Posterior cingulate gyrus (tissue), 11 donors: ENCODE measurements around the gene HNRNPA3.
"Not testable (repeated sequence)": the region's sequence is repeated elsewhere in the genome, so short reads cannot be mapped to it uniquely, and the experiment has no call there.

Source experiments
- DNase-seq, 10 donors: peaks; one replicate each; pipeline versions ENCODE4 v3.0.0 to v3.0.0-alpha.2; 2020 to 2021; ENCODE audit warnings: mixed read lengths in 3 of 10
- intact Hi-C: fragments of 100-400 bp; cut with DNase I; formaldehyde crosslinking; loops from one replicate; pipeline ENCODE4 v1.15.1; 2023

Gene HNRNPA3

DNA sequence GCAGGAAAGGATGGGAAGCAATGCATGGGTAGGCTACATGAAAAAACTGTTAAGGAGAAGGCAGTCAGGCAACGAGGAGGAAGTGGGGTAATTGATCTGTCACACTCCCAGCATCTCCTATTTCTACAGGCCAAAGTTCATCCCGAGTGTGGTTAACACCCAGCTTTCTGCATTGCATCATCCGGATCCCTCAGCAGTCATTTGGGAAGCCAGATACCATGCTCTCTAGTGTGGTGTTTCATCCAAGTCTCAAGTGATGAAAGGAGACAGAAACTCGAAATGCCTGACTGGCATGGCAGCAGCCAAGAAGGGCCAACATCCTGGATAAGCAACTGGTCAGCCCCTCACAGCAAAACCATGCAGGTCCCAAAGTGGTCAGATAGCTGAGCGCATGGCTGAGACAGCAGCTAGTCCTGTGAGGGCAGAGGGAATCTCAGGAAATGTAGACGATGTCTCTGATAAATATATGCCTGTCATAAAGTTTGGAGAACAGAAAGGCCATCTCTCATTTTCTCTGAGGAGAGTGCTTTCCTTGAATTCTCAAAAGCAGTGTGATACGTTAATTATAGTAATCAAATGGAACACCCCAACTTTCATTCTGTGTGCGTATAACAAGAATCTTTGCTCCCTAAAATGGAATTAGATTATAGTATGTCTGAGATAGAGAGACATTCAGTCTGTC lies 24.8 kb upstream of the HNRNPA3 start:
- intact Hi-C loops = no loop called here
- no peak for DNase-seq

DNA sequence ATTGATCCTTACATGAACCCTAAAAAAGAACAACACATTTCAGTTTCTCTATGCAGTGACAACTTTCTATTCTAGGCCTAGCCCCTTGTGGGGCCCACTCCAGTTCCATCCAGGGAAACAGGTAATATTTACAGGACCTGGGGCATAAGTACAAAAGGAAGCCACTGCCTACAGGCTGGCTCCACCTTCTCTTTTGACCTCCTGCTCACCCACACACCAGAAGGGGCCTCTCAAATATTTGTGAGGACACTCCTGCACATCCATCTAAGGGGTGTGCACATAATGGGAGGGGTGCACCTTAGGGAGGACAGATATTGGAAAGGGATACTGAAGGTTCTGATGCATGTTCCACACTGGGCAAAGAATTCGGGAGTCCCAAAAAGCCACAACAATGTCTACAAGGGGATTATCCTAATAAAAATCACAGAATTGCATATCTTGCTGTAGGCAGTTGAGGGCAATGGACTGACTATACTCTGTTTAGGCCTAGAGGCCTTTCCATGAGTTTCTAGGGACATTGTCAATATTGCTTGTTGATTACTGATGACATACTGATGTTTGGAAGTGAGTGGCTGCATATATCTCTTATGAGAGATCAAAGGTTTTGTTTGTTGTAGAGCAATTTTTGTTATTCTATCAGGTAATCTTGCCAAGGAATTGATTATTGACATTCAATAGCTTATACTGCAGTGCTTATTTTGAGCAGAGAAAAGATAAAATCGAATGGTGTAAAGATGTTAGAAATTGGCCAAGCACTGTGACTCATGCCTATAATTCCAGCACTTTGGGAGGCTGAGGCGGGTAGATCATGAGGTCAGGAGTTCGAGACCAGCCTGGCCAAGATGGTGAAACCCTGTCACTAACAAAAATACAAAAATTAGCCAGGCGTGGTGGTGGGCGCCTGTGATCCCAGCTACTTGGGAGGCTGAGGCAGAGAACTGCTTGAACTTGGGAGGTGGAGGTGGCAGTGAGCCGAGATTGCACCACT lies 23.8 kb upstream of the HNRNPA3 start:
- no peak for DNase-seq
- intact Hi-C loops = no loop called here

DNA sequence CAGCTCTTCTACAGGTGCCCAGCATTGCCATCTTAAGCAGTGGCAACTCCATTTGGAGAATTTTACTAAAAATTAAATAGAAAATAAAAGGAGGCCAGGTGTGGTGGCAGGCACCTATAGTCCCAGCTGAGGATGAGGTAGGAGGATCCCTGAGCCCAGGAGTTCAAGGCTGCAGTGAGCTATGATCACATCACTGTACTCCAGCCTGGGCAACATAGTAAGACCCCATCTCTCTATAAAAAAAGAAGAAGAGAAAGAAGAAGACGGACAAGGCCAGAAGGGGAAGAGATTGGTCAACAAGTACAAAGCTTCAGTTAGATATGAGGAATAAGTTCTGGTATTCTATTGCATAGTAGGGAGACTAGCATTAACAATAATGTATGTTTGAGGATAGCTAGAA lies 21.7 kb upstream of the HNRNPA3 start:
- DNase-seq = no peak
- intact Hi-C loops = no loop called here

DNA sequence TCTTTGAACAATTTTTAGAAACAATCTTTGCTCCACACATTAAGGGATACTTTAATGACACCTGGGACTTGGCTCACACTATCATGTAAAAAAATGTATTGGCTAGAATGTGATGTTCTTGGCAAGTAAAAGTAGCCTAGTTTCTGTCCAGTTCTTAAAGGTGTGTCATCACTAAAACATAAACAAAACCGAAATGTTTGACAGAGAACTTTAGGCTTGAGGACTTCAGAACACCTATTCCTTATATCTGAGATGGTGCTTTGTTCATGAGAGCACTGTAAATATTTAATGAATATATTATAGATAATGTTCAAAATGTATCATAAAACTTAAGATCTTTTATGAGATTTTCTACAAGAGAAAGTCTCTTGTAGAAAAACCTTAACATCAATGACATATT lies 19.8 kb upstream of the HNRNPA3 start:
- intact Hi-C loops = no loop called here

DNA sequence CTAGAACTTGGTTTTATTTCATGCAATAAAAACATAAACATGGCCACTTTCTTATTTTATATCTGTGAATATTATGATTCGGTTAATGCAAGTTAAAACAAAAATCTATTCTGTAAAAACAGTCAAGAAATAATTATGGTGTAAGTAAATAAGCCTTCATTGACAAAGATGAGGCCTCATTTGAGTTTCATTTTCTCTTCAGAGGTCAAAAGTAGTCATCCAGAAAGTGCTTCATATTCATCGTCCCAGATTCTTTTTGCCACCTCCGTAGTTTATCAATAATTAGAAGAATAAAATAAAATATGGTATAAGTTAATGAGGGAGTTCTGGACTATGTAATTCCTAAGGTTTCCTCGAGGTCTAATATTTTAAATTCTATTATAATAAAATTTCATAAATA lies 19.4 kb upstream of the HNRNPA3 start:
- intact Hi-C loops = no loop called here
- no peak for DNase-seq

More for the DNA sequence above, 19.8 kb upstream of the HNRNPA3 start:
- no peak for DNase-seq

DNA sequence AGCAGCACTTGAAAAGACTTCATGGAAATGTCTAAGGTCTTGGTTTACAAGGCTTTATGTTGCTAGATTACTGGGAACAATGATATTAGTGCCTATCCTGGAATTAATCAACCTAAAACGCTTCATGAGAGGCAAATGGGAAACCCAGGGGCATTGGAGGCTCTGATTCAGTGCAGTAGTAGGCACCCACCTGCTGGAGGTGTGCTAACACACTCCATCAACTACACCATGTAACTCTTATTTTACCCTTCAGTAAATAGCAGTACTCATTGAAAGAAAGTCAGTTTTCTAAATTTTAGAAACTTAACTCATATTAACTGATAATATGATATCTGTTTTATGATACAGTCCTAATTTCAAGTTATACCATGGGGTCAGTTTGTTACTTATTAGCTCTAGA lies 17.4 kb upstream of the HNRNPA3 start:
- intact Hi-C loops = no loop called here

DNA sequence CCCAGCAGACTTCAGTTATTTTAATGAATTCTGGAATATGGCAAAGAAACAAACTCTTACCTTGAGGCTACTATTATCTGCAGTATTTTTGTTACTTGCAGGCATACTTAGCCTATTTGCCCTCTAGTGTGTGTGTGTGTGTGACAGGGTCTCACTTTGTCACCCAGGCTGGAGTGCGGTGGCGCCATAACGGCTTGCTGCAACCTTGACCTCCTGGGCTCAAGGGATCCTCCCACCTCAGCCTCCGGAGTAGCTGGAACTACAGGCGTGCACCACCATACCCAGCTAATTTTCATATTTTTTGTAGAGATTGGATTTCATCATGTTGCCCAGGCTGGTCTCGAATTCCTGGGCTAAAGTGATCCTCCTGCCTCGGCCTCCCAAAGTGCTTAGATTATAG lies 12.2 kb upstream of the HNRNPA3 start:
- DNase-seq = peak in 1 of 10 donors; percentile 36
- intact Hi-C loops = not testable (repeated sequence)

More for the DNA sequence above, 17.4 kb upstream of the HNRNPA3 start:
- DNase-seq = no peak

DNA sequence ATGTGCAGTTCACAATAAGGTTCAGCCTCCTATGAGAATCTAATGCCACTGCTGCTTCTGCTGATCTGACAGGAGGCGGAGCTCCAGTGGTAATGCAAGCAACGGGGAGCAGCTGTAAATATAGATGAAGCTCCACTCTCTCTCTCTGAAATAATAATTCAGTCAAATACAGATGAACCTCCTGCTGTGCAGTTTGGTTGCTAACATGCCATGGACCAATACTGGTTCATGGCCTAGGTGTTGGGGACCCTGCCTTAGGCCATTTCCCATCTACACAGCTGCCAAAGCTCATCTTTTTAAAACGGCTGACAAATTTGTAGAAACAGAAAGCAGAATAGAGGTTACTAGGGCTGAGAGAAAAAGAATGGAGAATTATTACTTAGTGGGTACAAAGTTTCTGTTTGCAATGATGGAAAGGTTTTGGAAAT lies 10.7 kb upstream of the HNRNPA3 start:
- DNase-seq = no peak
- intact Hi-C loops = no loop called here

DNA sequence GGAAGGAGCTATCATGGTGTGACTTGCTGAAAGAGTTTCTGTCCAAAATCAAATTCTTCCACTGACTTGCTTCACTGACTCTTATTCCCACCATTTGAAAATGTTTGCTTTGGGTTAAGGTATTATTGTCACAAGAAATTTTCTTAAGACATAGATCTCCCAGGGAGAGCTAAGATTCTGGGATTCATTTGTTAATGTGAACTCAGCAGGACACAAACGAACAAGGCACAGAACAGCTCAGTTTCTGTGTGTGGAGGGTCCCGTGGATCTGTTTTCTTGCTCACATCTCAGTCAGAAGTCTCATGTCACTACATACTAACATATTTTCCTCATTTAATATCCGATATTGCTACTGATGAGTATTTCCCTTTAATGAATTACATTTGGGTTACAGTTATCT lies 8.2 kb upstream of the HNRNPA3 start:
- intact Hi-C loops = no loop called here
- DNase-seq = no peak

DNA sequence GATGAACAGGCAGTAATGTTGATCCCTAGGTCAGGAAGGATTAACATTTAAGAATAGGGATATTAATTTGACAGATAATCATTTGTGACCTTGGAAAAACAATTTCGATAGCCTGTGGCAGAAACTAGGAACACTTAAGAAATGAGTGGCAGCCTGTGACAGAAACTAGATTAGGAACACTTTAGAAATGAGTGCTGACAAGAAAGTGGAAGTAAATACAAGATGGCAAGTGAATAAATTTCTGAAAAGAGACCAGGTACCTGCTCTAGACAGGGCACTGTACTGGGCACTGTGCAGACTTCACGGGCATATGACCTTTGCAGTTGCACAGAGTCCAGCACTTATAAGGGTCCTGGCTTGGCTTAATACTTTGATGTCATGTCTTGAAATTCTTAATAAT lies 5.5 kb upstream of the HNRNPA3 start:
- intact Hi-C loops = no loop called here
- no peak for DNase-seq

DNA sequence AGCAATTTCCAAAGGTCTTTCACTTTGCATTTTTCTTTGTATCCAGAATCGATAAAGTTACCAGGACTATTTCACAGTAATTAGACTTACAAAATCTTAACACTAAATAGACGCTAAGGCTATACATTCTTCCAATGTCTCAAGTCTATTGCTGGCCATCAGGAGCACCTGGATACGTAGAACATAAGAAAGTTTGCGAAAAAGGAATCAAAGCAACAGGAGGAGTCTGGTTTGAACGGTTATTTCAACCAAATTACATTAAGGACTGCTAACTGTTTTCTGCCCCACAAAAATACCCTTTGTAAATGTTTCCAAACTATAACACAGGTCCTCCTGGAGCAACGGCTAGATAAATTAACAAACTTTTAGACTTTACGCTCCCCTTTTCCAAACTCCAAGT lies 1.4 kb upstream of the HNRNPA3 start:
- no peak for DNase-seq
- intact Hi-C loops = no loop called here

DNA sequence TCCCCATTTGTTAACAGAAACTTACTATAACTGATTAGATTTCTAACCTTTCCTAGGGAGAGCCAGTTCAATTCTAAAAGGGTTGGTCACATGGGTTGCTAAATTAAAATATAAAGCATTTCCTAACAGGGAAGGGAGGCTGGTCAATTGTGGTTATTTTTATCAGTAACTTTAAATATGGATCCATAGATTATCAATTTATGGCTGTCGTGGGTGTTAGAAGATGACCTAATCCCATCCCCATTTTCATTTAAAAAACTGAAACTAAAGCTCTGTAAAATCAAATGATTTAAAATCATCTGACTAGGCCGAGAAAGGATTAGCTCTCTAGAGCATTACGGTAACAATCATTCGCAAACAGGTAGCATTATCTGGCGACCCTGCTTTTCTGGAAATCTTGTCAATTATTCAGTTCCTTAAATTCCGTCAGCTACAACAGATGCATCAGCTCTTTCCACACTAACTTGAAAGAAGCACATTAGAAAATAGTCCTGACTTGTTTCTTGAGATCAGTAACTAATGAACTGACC lies 953 bp upstream of the HNRNPA3 start:
- intact Hi-C loops = loop anchor here (1.0 to 2.0 kb wide), 2 partner anchors 47 to 53 kb away; partner anchors contain the start of gene NFE2L2
- no peak for DNase-seq

DNA sequence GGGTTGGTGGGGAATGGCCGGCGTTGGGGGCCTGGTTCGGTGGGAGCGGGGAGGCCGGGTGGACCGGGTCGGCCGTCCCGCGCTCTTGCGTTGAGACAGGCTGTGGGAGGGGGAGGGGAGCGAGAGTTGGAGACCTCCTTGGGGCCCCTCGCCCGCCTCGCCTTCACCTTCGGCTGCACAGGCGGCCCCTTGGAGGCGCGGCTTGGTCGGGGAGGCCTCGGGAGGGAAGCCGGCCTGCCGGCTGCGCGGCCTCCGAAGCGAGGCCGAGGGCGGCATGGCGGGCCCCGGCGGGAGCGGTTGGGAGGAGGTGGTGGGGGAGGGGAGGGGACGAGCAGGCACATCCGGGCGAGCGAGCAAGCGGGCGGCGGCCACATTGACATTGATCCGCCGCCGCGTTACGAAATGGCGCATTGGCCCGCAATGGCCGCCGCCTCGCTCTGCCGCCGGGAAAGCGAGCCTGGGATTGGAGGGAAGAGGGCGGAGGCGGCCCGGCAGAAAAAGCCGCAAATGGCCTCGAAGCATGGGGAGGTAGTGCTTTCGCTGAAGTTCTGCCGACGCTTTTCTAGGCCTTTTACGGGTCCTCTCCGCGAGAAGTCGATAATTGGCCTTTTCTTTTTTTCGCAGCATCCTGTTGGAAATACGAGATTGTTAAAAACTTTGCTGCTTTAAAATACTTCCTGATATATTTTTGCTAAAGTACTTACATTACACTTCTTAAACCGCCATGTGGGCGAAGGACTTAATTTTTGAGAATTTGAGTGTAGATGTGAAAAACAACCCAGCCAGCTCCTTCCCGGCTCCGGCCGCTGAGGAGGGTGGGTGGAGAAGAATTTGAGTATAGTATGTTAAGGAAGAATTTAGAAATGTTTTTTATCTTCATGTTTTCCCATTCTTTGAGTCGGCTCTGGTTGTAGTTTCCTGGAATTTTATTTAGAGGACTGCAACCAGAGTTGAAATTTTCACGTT lies 580 bp downstream of the HNRNPA3 start:
- intact Hi-C loops = loop anchor here (1.0 to 2.0 kb wide), 2 partner anchors 48 to 51 kb away; partner anchors contain the start of gene NFE2L2
- DNase-seq = peak; percentile 77 to 97 (median 87)

DNA sequence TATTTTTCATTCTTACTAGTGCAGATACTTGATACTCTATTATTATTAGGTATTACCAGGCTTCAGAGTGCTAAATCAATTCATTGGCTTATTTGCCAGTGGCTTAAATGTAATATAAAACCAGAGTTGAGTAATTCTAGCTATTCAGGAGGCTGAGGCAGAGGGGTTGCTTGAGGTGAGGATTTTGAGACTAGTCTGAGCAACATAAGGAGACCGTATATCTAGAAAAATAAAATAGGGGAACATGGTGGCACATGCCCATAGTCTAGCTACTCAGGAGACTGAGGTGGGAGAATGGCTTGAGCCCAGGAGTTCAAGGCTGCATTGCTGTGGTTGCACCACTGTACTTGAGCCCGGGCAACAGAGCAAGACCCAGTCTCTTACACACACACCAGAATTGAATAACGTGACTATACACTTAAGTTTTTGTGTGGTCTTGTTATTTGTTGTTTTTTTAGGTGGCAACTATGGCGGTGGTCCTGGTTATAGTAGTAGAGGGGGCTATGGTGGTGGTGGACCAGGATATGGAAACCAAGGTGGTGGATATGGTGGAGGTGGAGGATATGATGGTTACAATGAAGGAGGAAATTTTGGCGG lies 4.8 kb downstream of the HNRNPA3 start:
- intact Hi-C loops = no loop called here
- no peak for DNase-seq

DNA sequence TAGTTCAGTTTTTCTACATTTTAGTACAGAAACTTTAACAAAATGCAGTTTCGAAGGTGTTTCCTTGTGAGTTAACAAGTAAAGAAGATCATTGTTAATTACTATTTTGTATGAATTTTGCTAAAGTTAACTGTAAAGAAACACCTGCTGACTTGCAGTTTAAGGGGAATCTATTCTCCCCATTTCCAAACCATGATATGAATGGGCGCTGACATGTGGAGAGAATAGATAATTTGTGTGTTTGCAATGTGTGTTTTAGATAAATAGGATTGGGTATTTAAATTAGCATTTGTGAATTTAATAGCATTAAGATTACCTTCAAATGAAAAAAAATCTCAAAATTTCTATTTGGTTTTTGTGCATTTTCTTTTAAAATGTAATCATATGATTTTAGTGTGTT lies 7.2 kb downstream of the HNRNPA3 start:
- intact Hi-C loops, DNase-seq: not testable (repeated sequence)

DNA sequence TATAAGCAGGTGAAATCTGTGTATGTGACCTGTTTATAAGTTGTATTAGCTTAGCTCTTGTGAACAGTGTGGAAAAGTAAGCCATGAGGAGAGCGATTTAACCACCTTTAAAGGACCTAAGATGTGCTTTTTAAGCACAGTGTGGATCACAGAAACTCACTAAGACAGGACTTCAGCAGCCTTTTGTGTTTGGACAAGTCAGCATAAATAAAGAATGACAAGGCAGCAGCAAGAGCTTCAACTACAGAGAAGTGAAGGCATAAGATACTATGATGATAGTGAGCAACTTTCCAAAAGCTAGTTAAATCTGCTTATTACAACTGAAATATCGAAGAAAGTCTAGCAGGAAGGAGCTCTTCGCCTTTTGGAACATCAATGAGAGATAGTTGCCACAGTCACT lies 8.9 kb downstream of the HNRNPA3 start:
- intact Hi-C loops = no loop called here
- DNase-seq = no peak

DNA sequence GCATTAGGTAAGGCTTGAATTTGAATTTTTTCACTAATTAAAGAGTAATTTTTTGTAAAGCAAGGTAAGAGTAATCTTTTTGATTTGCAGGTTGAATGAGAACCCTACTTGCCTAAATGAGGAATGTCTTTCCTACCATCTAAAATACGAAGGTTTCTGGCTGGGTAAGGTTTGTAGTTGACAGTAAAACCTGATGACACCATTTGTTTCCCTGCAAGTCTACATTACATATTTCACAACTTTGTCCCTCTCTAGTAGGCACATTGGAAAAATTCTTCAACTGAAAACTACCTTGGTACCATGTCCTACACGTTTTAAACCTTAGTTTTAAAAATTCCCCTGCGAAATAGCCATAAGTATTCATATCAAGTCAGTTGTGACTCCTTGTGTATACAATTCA lies 9.4 kb downstream of the HNRNPA3 start:
- no peak for DNase-seq
- intact Hi-C loops = no loop called here

DNA sequence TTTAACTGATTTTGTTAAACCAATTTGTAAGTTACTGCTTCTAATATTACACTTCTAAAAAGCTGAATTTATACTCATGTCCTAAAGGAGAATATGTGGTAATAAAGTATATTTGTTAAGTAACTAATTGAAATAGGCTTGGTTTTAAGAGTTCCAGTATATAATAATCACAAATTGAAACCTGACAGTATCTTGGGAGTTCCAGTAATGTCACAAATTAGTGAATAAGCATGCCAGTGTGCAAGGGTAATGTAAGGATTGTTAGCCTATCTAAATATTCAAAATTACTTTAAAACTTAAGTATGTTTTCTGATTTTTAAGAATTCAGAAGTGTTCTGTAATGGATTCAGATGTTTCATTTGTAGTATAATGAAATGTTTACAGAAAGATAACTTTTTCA lies 10.8 kb downstream of the HNRNPA3 start:
- DNase-seq, intact Hi-C loops: not testable (repeated sequence)

DNA sequence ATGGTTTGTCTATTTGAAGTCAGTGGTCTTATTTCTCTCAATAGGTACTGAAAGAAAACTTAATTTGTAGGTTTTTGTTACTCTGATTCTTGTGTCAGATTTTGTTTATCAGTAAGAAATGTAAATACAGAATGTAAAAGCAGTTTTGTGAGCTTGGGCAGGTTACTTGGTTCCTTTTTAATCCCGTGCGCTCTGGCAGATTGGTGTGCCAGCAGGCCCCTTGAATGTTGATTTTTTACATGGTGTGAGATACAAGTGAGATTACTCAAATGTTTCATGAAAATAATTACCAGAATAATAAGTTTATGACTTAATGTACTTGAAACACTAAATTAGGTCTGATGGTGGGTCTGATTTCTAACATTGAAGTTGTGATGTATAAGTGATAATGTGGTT lies 13.4 kb downstream of the HNRNPA3 start:
- intact Hi-C loops = no loop called here
- DNase-seq = no peak
